OCI-LY3 (cell line): Measurements from ENCODE around the gene CAMKMT.

Experiments
- H2AFZ ChIP-seq: fragments of 200-600, 300-600 bp; shearing (Covaris generic); 2 replicates; pipeline ENCODE4 v1.6.0; 2014; ENCODE audit warnings: antibody characterized with exemption, low read depth, low read length
- H3K27ac ChIP-seq: fragments of 200-600, 300-600 bp; sonication (generic); 2 replicates; pipeline ENCODE4 v1.5.1; 2014; ENCODE audit warnings: mild to moderate bottlenecking, low read length, moderate library complexity, mixed read lengths
- H3K27me3 ChIP-seq: fragments of 200-600, 300-600 bp; sonication (generic); 2 replicates; pipeline ENCODE4 v1.6.1; 2014; ENCODE audit warnings: low read depth, low read length, mixed read lengths
- H3K36me3 ChIP-seq: fragments of 200-600, 300-600 bp; sonication (generic); replicated peaks from 2 replicates; pipeline ENCODE3; 2014; ENCODE audit warnings: low read depth, low read length, mixed read lengths
- H3K4me1 ChIP-seq: fragments of 300-600, 200-600 bp; sonication (generic); 2 replicates; pipeline ENCODE4 v1.6.1; 2014; ENCODE audit warnings: low read length, mixed read lengths
- H3K4me2 ChIP-seq: fragments of 200-600, 300-600 bp; sonication (generic); 2 replicates; pipeline ENCODE4 v1.6.1; 2014; ENCODE audit warnings: low read length, mixed read lengths
- H3K4me3 ChIP-seq: fragments of 300-600, 200-600 bp; sonication (generic); 2 replicates; pipeline ENCODE4 v1.5.1; 2014; ENCODE audit warnings: antibody characterized with exemption, mild to moderate bottlenecking, low read length, moderate library complexity
- H3K79me2 ChIP-seq: fragments of 300-600, 200-600 bp; shearing (Covaris generic); 2 replicates; pipeline ENCODE4 v1.6.1; 2014; ENCODE audit warnings: mild to moderate bottlenecking, low read length, mixed read lengths
- H3K9ac ChIP-seq: fragments of 300-600, 200-600 bp; shearing (Covaris generic); 2 replicates; pipeline ENCODE4 v1.6.0; 2014; ENCODE audit warnings: mild to moderate bottlenecking, low read length, moderate library complexity
- H3K9me3 ChIP-seq: fragments of 200-600, 300-600 bp; shearing (Covaris generic); 2 replicates; pipeline ENCODE4 v1.6.1; 2014; ENCODE audit warnings: low read length, mixed read lengths; ENCODE audit not compliant: insufficient read depth
- H4K20me1 ChIP-seq: fragments of 200-600, 300-600 bp; sonication (generic); 2 replicates; pipeline ENCODE4 v1.6.1; 2016; ENCODE audit warnings: low read length, mixed read lengths; ENCODE audit not compliant: insufficient read depth
- CTCF ChIP-seq: fragments of 200-600, 300-600 bp; sonication (generic); IDR thresholded peaks from 2 replicates; pipeline ENCODE4 v1.5.1; 2014; ENCODE audit warnings: antibody characterized with exemption, low read length, low read depth
- EZH2phosphoT487 ChIP-seq: fragments of 200-600 bp; shearing (Covaris generic); IDR thresholded peaks from 2 replicates; pipeline ENCODE4 v1.6.1; 2018; ENCODE audit warnings: antibody characterized with exemption, mixed run types, low read depth

The CAMKMT gene

GRCh38 chr2:44798139-44798659 lies 436.5 kb downstream of the CAMKMT start:
- no peaks in the 10 kb centered on the region for H3K79me2 ChIP-seq
- no peak overlapping the region for H3K4me3 ChIP-seq
- H3K9me3 ChIP-seq, result no peaks in the 10 kb centered on the region
- 0 out of 2 replicates have a peak, but pooled peaks cover under 1% of the 10 kb centered on the region for H3K27me3 ChIP-seq
- H2AFZ ChIP-seq, result no peak overlapping the region
- no peak overlapping the region for H3K27ac ChIP-seq
- TF ChIP-seq EZH2phosphoT487, result no peak
- TF ChIP-seq CTCF, result no peak
- no peak overlapping the region for H3K4me2 ChIP-seq
- H4K20me1 ChIP-seq, result no peaks in the 10 kb centered on the region
- H3K4me1 ChIP-seq, result no peaks in the 10 kb centered on the region
- no peak overlapping the region for H3K9ac ChIP-seq
- H3K36me3 ChIP-seq, result no peaks in the 10 kb centered on the region

GRCh38 chr2:44799105-44799504 lies 437.4 kb downstream of the CAMKMT start:
- no peak overlapping the region for H3K9ac ChIP-seq
- H3K9me3 ChIP-seq, result no peaks in the 10 kb centered on the region
- H3K36me3 ChIP-seq, result no peaks in the 10 kb centered on the region
- H3K27ac ChIP-seq, result no peak overlapping the region
- no peak overlapping the region for H3K4me3 ChIP-seq
- no peak overlapping the region for H3K4me2 ChIP-seq
- no peaks in the 10 kb centered on the region for H3K4me1 ChIP-seq
- H3K27me3 ChIP-seq, result no peaks in the 10 kb centered on the region
- TF ChIP-seq CTCF (no peak), EZH2phosphoT487 (no peak)
- no peaks in the 10 kb centered on the region for H4K20me1 ChIP-seq
- no peak overlapping the region for H2AFZ ChIP-seq
- H3K79me2 ChIP-seq, result no peaks in the 10 kb centered on the region

GRCh38 chr2:44799754-44800153 lies 438.0 kb downstream of the CAMKMT start:
- Histone ChIP-seq H4K20me1 (no peaks in the 10 kb centered on the region), H3K4me1 (no peaks in the 10 kb centered on the region), H3K9ac (no peak overlapping the region), H2AFZ (no peak overlapping the region), H3K4me2 (no peak overlapping the region), H3K9me3 (no peaks in the 10 kb centered on the region), H3K4me3 (no peak overlapping the region), H3K79me2 (no peaks in the 10 kb centered on the region), H3K27me3 (no peaks in the 10 kb centered on the region), H3K27ac (no peak overlapping the region), H3K36me3 (no peaks in the 10 kb centered on the region)
- TF ChIP-seq EZH2phosphoT487, result no peak
- no peak for TF ChIP-seq CTCF

- Histone ChIP-seq H3K27ac (no peak overlapping the region), H3K9ac (no peak overlapping the region), H3K4me2 (no peak overlapping the region), H3K79me2 (no peaks in the 10 kb centered on the region), H3K4me1 (no peaks in the 10 kb centered on the region), H3K27me3 (peaks cover 9% of the 10 kb centered on the region), H2AFZ (no peak overlapping the region), H3K9me3 (no peaks in the 10 kb centered on the region), H4K20me1 (no peaks in the 10 kb centered on the region), H3K4me3 (no peak overlapping the region), H3K36me3 (no peaks in the 10 kb centered on the region)
- TF ChIP-seq CTCF (no peak), EZH2phosphoT487 (no peak)
These were observed 439.6 kb downstream of the CAMKMT start for GRCh38 chr2:44801289-44801840.
